Limb (tissue), 2 donors: ENCODE results near the gene LHFPL2.
"Not testable (repeated sequence)": the region's sequence is repeated elsewhere in the genome, so short reads cannot be mapped to it uniquely, and the experiment has no call there.

Experiments
- DNase-seq, 2 donors: peaks; one replicate each; pipeline ENCODE4 v3.0.0-alpha.2; 2016; ENCODE audit errors: extremely low spot score in 2 of 2

LHFPL2 gene

GRCh38 chr5:78621291-78621738 lies 27.3 kb downstream of the LHFPL2 start:
- no peak for DNase-seq

- DNase-seq: not testable (repeated sequence)
Measured at GRCh38 chr5:78620119-78620518, 28.5 kb downstream of the LHFPL2 start.

DNA sequence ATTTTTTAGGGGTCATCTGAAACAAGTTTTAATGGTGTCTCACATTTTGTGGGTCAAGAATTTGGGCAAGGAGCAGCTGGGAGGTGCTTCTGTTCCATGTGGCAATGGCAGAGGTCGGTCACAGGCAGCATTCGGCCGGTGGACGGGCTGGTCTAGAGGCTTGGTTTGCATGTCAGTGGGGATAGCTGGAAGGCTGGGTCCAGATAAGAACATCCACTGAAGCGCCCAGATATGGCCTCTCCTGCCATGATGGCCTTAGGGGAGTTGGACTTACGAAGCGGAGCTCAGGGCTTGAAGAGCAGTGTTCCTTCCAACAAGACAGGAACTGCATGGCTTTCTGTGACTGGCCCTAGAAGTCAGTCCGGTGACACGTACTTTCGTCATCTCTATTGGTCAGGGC lies 30.3 kb downstream of the LHFPL2 start:
- no peak for DNase-seq

- no peak for DNase-seq
Measured at GRCh38 chr5:78615697-78616096, 32.9 kb downstream of the LHFPL2 start.

DNA sequence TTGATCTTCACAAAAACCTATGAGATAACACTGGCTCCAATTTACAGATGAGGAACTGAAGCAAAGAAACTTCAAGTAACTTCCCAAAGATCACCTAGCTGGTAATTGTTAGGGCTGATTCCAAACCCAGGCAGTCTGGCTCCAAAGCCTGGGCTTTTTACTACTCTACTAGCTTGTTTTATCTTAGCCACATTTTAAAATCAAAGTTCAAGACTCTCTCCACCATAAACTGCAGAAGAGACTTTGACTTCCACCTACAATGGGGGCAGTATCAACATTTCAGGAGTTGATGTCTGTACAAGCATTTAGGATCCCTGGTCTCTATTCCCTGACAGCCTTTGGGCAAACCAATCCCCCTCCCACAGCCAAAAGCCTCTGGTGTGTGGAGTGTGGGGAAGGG lies 33.8 kb downstream of the LHFPL2 start:
- DNase-seq: no peak

GRCh38 chr5:78613756-78614155 lies 34.8 kb downstream of the LHFPL2 start:
- no peak for DNase-seq

DNA sequence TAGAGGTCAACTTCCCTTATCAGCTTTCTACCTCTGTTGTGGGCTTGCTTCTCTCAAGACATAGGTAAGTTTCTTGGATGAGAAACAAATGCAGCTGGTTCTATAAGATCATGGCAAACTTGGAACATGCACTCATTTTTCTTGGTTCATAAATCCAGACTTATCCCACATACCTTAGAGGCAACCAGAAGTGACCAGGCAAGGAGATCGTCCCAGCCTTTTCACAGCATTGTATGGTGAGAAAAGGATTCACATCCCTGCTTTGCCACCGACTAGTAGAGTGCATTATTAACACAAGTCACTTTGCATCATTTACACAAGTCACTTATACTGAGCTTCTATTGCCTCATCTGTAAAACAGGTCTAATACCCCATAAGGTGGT lies 35.4 kb downstream of the LHFPL2 start:
- DNase-seq: no peak

GRCh38 chr5:78612227-78613150 lies 36.1 kb downstream of the LHFPL2 start:
- no peak for DNase-seq

- no peak for DNase-seq
Measured at GRCh38 chr5:78611126-78611605, 37.4 kb downstream of the LHFPL2 start.

DNA sequence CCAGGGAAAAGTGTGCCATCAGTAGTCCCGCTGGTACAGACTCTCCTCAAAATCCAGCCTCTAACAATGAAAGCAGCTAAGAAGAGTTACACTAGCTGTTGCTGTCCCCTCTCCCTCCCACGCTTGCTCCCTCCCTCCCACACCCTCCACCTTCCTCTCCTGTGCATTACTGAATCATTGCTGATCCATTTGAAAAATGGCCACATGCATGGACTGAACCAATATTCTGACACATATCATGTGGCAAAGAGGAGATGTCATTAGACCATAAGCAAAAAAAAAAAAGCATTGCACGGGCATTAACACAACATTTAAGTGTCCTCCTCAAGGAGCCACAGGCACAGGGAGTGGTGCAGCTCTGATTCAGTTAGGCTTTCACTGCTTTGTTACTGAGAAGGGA lies 37.9 kb downstream of the LHFPL2 start:
- no peak for DNase-seq

DNA sequence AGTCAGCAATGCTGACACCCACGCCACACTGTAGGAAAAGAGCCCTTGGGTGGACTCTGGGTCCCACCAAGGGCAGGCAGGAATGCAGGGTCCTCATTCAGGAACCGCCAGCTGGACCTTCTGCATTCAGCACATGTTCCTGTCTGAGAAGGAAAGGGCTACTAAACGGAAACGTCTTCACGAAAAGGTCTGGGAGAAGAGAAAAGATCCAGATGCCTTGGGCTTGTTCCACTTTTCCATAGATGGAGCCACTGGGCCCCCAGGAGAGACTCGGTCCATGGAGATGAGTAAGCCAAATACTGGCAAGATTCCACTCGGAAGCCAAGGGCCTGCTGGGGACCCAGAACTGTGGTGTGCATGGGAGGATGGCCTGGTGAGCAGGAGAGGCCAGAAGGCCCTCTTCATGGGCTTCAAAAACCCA lies 38.4 kb downstream of the LHFPL2 start:
- no peak for DNase-seq

GRCh38 chr5:78607864-78608263 lies 40.7 kb downstream of the LHFPL2 start:
- DNase-seq: no peak

GRCh38 chr5:78606241-78606640 lies 42.3 kb downstream of the LHFPL2 start:
- no peak for DNase-seq

- no peak for DNase-seq
Measured at GRCh38 chr5:78605611-78606010, 43.0 kb downstream of the LHFPL2 start.

DNA sequence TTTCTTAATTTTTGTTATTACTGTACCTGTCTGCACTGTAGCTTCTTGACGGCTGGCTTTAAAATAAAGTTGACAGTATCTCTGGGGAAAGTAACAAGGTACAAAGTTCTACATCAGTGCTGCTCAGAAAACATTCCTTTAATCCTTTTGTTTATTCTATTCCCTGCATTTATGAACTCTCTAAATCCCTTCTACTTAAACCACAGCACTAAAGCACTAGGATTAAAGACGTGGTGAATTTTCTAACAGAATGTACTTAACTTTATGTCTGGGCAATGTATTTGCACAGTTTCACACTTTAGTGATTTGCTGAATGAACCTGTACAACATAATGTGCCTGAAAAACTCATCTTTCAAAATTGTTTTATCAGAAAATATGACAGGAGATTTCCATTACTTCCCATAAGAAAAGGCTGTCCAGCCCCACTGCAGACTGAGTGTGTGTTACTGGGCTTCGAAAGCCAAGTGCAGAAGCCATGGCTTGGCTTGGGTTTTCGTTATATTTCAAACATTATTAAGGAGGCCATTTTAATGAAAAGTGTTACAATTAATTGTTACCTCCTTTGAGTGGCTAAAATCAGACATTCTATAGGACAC lies 43.8 kb downstream of the LHFPL2 start:
- DNase-seq: no peak

DNA sequence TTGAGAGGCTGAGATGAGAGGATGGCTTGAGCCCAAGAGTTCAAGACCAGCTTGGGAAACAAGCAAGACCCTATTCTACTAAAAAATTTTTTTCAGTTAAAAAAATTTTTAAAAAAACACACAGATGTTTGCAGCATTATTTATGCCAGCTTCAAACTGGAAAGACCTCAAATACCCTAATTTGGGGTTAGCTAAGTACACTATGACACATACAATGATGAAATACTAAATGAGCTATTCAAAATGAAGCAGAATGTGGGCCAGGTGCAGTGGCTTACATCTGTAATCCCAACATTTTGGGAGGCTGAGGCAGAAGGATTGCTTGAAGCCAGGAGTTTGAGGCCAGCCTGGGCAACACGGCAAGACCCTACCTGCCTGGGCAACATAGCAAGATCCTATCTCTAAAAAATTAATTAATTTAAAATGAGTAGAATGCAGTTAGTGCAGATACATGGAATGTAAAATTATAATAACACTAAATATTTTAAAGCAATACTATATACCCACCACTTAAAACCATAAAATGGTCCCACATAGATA lies 44.9 kb downstream of the LHFPL2 start:
- no peak for DNase-seq

- no peak for DNase-seq
Measured at GRCh38 chr5:78602400-78602799, 46.2 kb downstream of the LHFPL2 start.

DNA sequence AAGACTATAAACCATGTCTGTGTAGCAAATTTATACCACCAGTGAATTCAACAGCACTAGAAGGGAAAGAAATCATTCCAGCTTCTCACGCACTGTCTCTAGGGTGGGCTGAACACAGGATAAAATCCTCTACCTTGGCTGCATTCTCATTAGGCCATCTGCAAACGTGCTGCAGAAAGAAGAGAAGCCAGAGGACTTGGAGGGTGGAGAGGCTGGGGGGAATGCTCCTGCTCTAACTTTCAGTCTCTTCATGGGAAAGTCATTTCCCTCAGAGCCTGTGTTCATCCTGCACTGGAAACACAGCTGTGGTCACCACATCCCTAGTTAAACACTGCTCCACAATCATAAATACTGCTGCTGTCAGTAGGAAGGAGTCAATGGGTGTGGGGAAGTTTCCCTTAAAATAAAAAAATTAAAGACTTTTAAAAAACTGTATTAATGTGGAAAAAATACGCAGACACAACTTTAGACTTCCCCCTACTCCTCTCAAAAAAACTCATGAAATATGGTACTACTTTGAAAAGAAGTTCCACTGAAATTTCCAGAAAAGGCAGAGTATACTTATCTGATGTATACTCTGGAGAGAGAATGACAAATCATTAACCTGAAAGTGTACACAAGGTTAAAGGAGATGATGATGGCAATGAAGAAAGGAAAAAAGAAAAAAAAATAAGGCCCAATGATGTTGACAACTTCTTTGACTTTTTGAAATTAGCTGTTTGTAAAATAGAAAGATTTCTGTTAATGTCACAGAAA lies 46.8 kb downstream of the LHFPL2 start:
- DNase-seq: peak; percentile 42 to 80

- DNase-seq: no peak
Measured at GRCh38 chr5:78600687-78601414, 47.7 kb downstream of the LHFPL2 start.

DNA sequence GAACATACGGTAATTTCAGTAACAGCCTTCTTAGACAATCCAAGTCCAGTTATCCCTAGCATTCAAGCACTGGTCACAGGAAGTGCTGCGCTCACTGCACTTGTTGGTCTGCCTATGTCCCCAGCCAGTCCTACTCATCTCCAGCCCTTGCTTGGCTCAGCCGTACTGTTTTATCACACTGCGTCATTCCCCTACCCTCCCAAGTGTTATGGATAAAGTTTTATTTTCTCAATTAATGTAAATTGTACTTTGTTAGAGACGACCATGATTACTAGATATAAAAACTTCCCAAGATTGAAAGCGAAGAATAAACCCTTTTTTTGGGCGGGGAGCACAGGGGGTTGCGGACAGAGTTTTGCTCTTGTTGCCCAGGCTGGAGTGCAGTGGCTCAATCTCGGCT lies 49.6 kb downstream of the LHFPL2 start:
- DNase-seq: no peak

DNA sequence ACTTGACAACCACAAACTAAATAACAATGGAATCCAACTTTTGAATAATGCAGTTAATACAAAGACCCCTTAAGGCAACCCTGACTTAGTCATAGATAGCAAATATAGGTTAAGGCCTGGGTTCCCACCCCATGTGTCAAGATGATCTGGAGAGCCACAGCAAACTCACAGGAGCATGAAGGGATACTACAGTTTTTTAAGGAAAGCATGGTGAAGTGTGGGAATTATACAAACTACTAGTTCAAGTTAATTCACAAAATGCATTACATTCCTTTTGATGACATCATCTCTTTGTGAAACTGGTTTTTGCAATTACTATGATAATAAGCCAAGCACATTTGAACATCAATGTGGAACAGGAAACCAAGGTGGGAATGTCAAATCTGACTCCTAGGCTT lies 50.6 kb downstream of the LHFPL2 start:
- no peak for DNase-seq
